Amygdala (tissue), 56 donors: ENCODE measurements around the gene MVD.
A peak's percentile ranks its signal among the peaks of the same experiment; 100 is the strongest.

Source experiments
- DNase-seq, 56 donors: peaks; one replicate each; lab custom pipeline; 2025; lab: John Stamatoyannopoulos, UW

The MVD gene

GRCh38 chr16:88659160-88659559 is 3.7 kb downstream of the MVD start:
- no peak for DNase-seq

- DNase-seq: no peak
Measured at GRCh38 chr16:88658714-88659113, 4.2 kb downstream of the MVD start.

- DNase-seq: no peak
Measured at GRCh38 chr16:88657371-88657770, 5.5 kb downstream of the MVD start.

GRCh38 chr16:88656291-88656980 is 6.5 kb downstream of the MVD start:
- no peak for DNase-seq

- no peak for DNase-seq
Measured at GRCh38 chr16:88655733-88656281, 7.1 kb downstream of the MVD start.

- no peak for DNase-seq
Measured at GRCh38 chr16:88655053-88655732, 7.7 kb downstream of the MVD start.

DNA sequence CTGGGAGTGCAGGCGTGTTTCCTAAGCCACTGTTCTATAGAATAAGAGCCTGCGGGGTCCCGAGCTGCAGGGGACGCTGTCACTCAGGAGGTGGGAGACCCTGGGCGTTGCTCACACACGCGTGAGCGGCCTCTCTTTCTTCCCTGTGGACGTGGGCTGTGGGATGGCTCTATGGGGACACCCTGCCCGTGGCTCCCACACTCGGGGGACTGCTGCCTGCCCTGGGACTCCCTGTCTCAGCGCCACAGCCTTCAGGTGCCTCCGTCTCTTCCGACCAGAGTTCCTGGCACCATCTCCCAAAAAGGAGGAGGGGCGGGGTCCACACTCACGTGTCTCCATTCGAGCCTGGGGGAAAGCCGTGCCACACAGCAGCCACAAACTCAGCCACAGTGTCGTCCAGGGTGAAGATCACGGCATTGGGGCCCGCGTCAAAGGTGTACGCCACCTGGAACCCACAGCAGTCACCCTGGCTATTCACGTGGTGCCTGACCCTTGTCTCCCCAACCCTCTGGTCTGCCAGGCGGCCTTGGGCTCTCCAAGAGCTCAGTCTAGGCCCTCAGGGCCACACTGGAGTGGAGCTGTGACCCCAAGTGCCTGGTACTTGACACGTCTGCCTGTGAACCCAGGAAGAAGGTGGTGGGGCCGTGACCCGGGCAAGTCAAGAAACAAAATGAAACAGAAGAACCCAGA is 8.4 kb downstream of the MVD start:
- DNase-seq: no peak

DNA sequence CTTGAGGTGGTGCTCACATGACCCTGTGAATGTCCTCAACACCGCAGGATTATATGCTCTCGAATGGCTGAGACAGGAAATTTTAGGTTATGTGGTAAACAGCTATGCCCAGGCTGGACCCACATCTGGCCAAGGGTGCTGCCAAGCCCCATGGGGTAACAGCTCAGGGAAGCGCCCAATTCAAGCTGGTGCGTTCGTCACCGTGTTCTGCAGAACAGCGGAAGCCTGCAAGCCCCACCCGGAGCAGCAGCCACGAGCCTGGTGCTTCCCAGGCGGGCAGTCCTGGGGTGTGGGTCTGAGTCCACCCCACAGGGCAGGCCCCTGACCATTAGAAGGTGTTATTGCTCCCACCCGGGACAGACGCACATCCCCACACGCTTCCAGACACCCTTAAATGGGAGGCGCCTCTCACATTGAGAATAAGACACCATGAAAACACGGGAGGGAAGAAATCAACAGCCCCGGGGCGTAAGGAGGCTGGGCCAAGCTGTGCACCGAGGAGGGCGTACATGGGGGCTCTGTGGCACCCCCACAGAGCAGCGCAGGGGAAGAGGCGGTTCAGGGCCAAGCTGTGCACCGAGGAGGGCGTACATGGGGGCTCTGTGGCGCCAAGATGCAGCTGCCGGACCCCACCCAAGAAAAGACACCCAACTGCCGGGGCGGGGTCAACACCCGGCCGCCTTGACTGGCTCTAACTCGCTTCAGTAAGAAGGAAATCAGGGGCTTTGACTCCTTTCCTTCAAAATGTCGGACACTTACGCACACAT is 9.1 kb downstream of the MVD start:
- no peak for DNase-seq

DNA sequence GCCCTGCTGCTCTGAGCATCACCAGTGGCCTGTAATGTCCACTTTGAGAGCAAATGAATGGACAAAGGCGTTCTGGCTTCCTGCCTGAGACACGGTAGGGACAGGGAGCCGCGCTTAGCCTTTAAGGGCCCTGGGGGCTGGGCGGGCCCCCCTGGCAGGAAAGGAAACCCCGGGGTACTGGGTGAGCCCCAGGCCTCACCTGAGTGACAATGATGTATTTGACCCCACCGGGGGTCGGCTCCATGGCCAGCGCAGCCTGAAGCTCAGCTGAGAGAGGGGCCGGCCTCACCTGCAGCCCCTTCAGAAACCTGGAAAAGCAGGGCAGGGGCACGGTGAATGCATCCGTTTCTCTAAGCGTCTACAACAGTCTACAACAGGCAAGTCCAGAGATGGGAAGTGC is 9.8 kb downstream of the MVD start:
- DNase-seq: no peak

GRCh38 chr16:88652762-88653063 is 10.2 kb downstream of the MVD start:
- no peak for DNase-seq

DNA sequence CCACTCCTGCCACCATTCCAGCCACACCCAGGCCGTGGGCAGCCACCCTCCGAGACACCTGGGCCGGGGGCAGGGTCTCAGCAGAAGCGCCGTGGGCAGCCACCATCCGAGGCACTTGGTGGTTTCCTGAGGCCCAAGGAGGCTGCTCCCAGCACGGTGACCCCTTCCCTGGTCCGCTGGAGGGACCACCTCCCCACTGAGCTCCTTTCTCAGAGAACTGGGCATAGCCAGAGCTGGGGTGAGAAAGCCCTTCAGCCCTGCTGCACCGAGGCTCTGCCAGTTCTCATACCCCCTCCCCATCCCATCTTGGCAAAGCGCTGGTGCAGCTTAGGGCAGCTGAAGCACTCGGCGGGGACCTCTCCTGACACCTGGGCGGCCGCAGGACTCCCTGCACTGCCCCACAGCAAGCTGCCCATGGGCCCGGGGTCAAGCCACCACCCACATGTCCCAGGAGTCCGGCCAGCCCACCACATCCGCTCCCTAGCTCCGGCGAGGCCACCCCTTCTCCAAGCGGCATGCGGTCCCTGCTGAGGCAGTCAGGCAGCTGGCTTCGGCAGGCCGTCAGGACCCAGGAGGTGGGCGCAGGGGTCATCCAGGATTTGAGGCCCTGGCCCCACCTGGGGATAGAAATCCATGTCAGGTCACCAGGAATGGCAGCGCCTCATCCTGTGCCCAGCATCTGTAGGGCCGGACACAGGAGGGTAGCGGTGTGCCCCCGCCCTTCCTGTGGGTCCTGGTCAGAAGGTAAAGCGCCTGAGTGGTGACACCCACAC is 10.7 kb downstream of the MVD start:
- DNase-seq: no peak

- DNase-seq: no peak
Measured at GRCh38 chr16:88651276-88651988, 11.5 kb downstream of the MVD start.

GRCh38 chr16:88650749-88651275 is 12.1 kb downstream of the MVD start, which contains the start of gene CYBA:
Gene CYBA (minus strand): TSS chr16:88651053. CDS start chr16:88651013, 40 bp downstream.
- peak in 30 of 56 donors; percentile 7 to 55 (median 22) for DNase-seq

- peak in 3 of 56 donors; percentile 15 to 38 (median 19) for DNase-seq
Measured at GRCh38 chr16:88649924-88650748, 12.8 kb downstream of the MVD start.

GRCh38 chr16:88649195-88649923 is 13.5 kb downstream of the MVD start:
- no peak for DNase-seq

DNA sequence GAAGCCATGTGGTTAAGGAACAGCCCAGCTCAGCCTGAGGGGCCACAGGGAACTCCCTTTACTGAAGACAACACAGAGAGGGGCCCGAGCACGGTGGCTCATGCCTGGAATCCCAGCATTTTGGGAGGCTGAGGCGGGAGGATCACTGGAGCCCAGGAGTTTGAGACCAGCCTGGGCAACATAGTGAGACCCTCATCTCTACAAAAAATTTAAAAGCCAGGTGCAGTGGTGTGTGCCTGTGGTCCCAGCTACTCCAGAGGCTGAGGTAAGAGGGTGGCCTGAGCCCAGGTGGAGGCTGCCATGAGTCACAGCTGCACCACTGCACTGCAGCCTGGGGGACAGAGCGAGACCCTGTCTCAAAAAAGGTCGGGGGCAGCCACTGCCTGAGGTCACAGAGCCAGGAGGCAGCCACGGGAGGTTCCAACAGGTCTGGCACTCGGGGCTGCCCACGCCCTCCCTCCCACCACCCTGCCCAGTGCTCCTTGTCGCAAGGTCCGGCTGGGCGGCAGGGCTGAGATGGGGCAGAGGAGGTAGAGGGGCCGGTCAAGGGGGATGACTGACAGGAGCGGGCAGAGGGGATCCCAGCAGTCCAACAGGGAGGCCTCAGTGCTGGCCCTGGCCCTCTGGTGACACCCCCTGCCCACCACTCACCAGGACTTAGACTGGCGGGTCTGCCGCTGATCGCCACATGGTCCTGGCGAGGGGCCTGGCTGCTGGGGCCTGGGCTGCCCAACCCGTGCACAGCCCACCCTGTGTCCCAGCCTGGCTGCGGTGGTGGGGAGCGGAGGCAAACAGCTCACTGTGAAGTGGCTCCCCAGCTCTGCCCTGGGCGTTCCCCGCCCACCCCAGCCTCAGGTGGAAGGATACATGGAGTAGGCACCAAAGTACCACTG is 15.5 kb downstream of the MVD start:
- DNase-seq: no peak
